Measurements from ENCODE around the gene TPT1.
A peak's percentile ranks its signal among the peaks of the same experiment; 100 is the strongest.
"Not testable (repeated sequence)": the region's sequence is repeated elsewhere in the genome, so short reads cannot be mapped to it uniquely, and the experiment has no call there.

The TPT1 gene

GRCh38 chr13:45367358-45367757, 26.4 kb upstream of the TPT1 start:
- no peak for DNase-seq

- DNase-seq = no peak
These were observed 24.5 kb upstream of the TPT1 start for GRCh38 chr13:45365558-45365885.

GRCh38 chr13:45364876-45365557, 24.0 kb upstream of the TPT1 start:
- DNase-seq = no peak

GRCh38 chr13:45362939-45363338, 22.0 kb upstream of the TPT1 start:
- no peak for DNase-seq

- DNase-seq = no peak
These were observed 20.7 kb upstream of the TPT1 start for GRCh38 chr13:45361596-45362206.

- DNase-seq = no peak
These were observed 16.1 kb upstream of the TPT1 start for GRCh38 chr13:45356966-45357672.

- DNase-seq = no peak
These were observed 12.9 kb upstream of the TPT1 start for GRCh38 chr13:45353895-45354294.

- no peak for DNase-seq
These were observed 11.0 kb upstream of the TPT1 start for GRCh38 chr13:45352031-45352430.

- no peak for DNase-seq
These were observed 9.2 kb upstream of the TPT1 start for GRCh38 chr13:45350152-45350551.

- DNase-seq = no peak
These were observed 8.5 kb upstream of the TPT1 start for GRCh38 chr13:45349438-45349837.

- not testable (repeated sequence) for DNase-seq
These were observed 3.1 kb upstream of the TPT1 start for GRCh38 chr13:45344064-45344463.

- DNase-seq = not testable (repeated sequence)
These were observed 2.1 kb upstream of the TPT1 start for GRCh38 chr13:45343102-45343501.

- DNase-seq = not testable (repeated sequence)
These were observed 1.7 kb upstream of the TPT1 start for GRCh38 chr13:45342668-45343067.

GRCh38 chr13:45341799-45342500, 967 bp upstream of the TPT1 start:
- peak in 1 of 14 donors; percentile 14 for DNase-seq

GRCh38 chr13:45340422-45341033, 455 bp downstream of the TPT1 start:
- DNase-seq = peak; percentile 5 to 92 (median 76)

GRCh38 chr13:45339867-45340266, 1.1 kb downstream of the TPT1 start:
- no peak for DNase-seq

- DNase-seq = no peak
These were observed 1.6 kb downstream of the TPT1 start for GRCh38 chr13:45339399-45339798.

- no peak for DNase-seq
These were observed 3.2 kb downstream of the TPT1 start for GRCh38 chr13:45337803-45338202.

- DNase-seq = no peak
These were observed 3.6 kb downstream of the TPT1 start for GRCh38 chr13:45337395-45337794.

- DNase-seq = no peak
These were observed 4.8 kb downstream of the TPT1 start for GRCh38 chr13:45336025-45336800.

GRCh38 chr13:45335397-45336024, 5.5 kb downstream of the TPT1 start:
- no peak for DNase-seq

Data from C1 segment of cervical spinal cord (tissue), 14 donors.